GM12878 (cell line): ENCODE measurements around the gene CHRNE.

Experiments
- CTCF ChIP-seq, 3 experiments: IDR thresholded peaks in 2 of 3; conservative IDR thresholded peaks in 1 of 3; 2 replicates each; pipeline ENCODE4 v1.5.1; 2011; ENCODE audit warnings: low read depth in 3 of 3, low read length in 3 of 3, mild to moderate bottlenecking in 3 of 3, control low read depth in 2 of 3, moderate library complexity in 2 of 3, inconsistent platforms in 1 of 3, mixed read lengths in 1 of 3; ENCODE audit not compliant: control insufficient read depth in 2 of 3, insufficient read depth in 1 of 3; ENCODE audit errors: extremely low read depth in 1 of 3
- ESRRA ChIP-seq: IDR thresholded peaks from 2 replicates; pipeline ENCODE4 v1.6.1; 2012; ENCODE audit warnings: mild to moderate bottlenecking, low read length, improper control_type of control experiment
- FOXK2 ChIP-seq: fragments of 450-650 bp; IDR thresholded peaks from 2 replicates; pipeline ENCODE4 v1.6.1; 2017; ENCODE audit warnings: mild to moderate bottlenecking, moderate library complexity
- GABPA ChIP-seq: IDR thresholded peaks from 2 replicates; pipeline ENCODE4 v1.6.1; 2014; ENCODE audit warnings: antibody characterized with exemption, low read depth, mild to moderate bottlenecking, inconsistent platforms
- MXI1 ChIP-seq: fragments of 150-350 bp; IDR thresholded peaks from 2 replicates; pipeline ENCODE4 v1.6.1; 2011; ENCODE audit warnings: low read depth, mild to moderate bottlenecking, inconsistent platforms, low read length, improper control_type of control experiment
- POLR2AphosphoS2 ChIP-seq: IDR thresholded peaks from 2 replicates; pipeline ENCODE4 v1.6.1; 2011; ENCODE audit warnings: low read depth, mild to moderate bottlenecking, low read length, improper control_type of control experiment, moderate library complexity
- RCOR1 ChIP-seq: conservative IDR thresholded peaks from 2 replicates; pipeline ENCODE4 v1.6.1; 2012; ENCODE audit warnings: low read depth, low read length, improper control_type of control experiment
- TF ChIP-seq, protein P1 (sequence below): IDR thresholded peaks from 2 replicates; pipeline ENCODE4 v1.6.1; 2011; ENCODE audit warnings: borderline replicate concordance, low read depth, mild to moderate bottlenecking, moderate library complexity, mixed read lengths, low read length; ENCODE audit not compliant: insufficient read depth; ENCODE audit errors: extremely low read length
- TF ChIP-seq, protein P2 (sequence below): IDR thresholded peaks from 2 replicates; pipeline ENCODE4 v1.6.1; 2012; ENCODE audit warnings: mild to moderate bottlenecking, low read depth, low read length
- TF ChIP-seq, protein P3 (sequence below): IDR thresholded peaks from 2 replicates; pipeline ENCODE4 v1.6.1; 2011; ENCODE audit warnings: low read depth, mild to moderate bottlenecking, low read length, moderate library complexity, borderline replicate concordance; ENCODE audit errors: extremely low read depth

GRCh38 chr17:4887581-4887980, 15.3 kb downstream of the CHRNE start:
- TF ChIP-seq CTCF (IDR thresholded peaks at IDR 0.05 in 2 of 3, conservative IDR thresholded peaks at IDR 0.05 in 1 of 3; ENCODE audit: control insufficient read depth in 2 of 3, extremely low read depth in 1 of 3, insufficient read depth in 1 of 3, low read depth in 3 of 3, low read length in 3 of 3) (no peak), MXI1 (no peak), GABPA (no peak), ESRRA (no peak), POLR2AphosphoS2 (no peak), RCOR1 (no peak), FOXK2 (no peak)
- TF ChIP-seq, protein P1, sequence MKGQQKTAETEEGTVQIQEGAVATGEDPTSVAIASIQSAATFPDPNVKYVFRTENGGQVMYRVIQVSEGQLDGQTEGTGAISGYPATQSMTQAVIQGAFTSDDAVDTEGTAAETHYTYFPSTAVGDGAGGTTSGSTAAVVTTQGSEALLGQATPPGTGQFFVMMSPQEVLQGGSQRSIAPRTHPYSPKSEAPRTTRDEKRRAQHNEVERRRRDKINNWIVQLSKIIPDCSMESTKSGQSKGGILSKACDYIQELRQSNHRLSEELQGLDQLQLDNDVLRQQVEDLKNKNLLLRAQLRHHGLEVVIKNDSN: no peak
- TF ChIP-seq, protein P2, sequence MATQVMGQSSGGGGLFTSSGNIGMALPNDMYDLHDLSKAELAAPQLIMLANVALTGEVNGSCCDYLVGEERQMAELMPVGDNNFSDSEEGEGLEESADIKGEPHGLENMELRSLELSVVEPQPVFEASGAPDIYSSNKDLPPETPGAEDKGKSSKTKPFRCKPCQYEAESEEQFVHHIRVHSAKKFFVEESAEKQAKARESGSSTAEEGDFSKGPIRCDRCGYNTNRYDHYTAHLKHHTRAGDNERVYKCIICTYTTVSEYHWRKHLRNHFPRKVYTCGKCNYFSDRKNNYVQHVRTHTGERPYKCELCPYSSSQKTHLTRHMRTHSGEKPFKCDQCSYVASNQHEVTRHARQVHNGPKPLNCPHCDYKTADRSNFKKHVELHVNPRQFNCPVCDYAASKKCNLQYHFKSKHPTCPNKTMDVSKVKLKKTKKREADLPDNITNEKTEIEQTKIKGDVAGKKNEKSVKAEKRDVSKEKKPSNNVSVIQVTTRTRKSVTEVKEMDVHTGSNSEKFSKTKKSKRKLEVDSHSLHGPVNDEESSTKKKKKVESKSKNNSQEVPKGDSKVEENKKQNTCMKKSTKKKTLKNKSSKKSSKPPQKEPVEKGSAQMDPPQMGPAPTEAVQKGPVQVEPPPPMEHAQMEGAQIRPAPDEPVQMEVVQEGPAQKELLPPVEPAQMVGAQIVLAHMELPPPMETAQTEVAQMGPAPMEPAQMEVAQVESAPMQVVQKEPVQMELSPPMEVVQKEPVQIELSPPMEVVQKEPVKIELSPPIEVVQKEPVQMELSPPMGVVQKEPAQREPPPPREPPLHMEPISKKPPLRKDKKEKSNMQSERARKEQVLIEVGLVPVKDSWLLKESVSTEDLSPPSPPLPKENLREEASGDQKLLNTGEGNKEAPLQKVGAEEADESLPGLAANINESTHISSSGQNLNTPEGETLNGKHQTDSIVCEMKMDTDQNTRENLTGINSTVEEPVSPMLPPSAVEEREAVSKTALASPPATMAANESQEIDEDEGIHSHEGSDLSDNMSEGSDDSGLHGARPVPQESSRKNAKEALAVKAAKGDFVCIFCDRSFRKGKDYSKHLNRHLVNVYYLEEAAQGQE: no peak
- TF ChIP-seq, protein P3, sequence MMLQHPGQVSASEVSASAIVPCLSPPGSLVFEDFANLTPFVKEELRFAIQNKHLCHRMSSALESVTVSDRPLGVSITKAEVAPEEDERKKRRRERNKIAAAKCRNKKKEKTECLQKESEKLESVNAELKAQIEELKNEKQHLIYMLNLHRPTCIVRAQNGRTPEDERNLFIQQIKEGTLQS: no peak
